Activated naive CD4-positive, alpha-beta T cell (primary cell): Measurements from ENCODE around the gene ALPK3.

Source experiments
- DNase-seq, 4 experiments: peaks; one replicate each; lab custom pipeline; 2025; lab: John Stamatoyannopoulos, UW

The ALPK3 gene

GRCh38 chr15:84921121-84921520, 104.0 kb downstream of the ALPK3 start:
- no peak for DNase-seq

DNA sequence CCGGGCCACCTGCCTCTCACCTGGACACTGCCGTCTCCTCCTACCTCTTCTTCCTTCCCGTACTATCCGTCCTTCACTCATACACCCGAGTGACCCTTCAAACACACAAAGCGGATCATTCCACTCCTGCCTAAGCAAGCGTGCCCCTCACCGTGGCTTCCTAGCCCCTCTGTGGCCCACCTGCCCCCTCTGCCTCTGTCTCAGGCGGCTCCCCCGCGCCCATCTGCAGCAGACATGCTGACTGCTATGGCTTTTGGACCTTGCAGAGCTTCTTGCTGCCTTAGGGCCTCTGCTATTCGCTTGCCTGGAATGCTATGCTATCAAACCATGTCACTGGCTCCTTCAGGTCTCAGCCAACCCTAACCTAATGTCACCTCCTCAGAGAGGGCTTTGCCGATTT, 105.4 kb downstream of the ALPK3 start:
- DNase-seq, result no peak
